ENCODE measurements around the gene ULK4. TPM values are rescaled to one million over a fixed set of nuclear protein-coding genes. Genes with fewer than 3 reads are reported as not detected.

The ULK4 gene
- total and polyA plus RNA-seq, 2 of the 4 experiments (the other 2 are of a cell fraction): 2.7 to 5.0 TPM

- Histone ChIP-seq H3K27ac (ENCODE audit: insufficient read depth, low read length) (no peak overlapping the region), H3K27me3 (ENCODE audit: control insufficient read depth, insufficient read depth, low read length) (no peaks in the 10 kb centered on the region), H3K9me3 (ENCODE audit: control insufficient read depth, insufficient read depth, low read length) (no peaks in the 10 kb centered on the region), H3K36me3 (ENCODE audit: control insufficient read depth, insufficient read depth, low read length) (peaks cover 13% of the 10 kb centered on the region), H4K91ac (ENCODE audit: insufficient read depth, low read depth, low read length) (no peak overlapping the region), H2BK120ac (ENCODE audit: low read depth, low read length) (no peak overlapping the region), H2BK15ac (ENCODE audit: low read depth, low read length) (no peak overlapping the region), H3K23ac (ENCODE audit: low read depth, low read length) (no peak overlapping the region), H3K4me2 (ENCODE audit: low read depth, low read length) (no peak overlapping the region), H2AK5ac (ENCODE audit: low read depth, low read length) (no peak overlapping the region), H3K14ac (replicated peaks; ENCODE audit: low read depth, low read length) (no peak overlapping the region), H3K56ac (ENCODE audit: extremely low read depth, insufficient read depth, low read length) (no peak overlapping the region), H3K9ac (ENCODE audit: low read depth, low read length) (no peak overlapping the region), H3K4me1 (ENCODE audit: control insufficient read depth, insufficient read depth, low read length) (peaks cover 3% of the 10 kb centered on the region; the same call in 1 of the 2 replicates), H4K8ac (ENCODE audit: low read depth in 2 of 2, low read length in 2 of 2) (no peak overlapping the region), H4K20me1 (ENCODE audit: insufficient read depth, low read length) (no peaks in the 10 kb centered on the region; the same call in 1 of the 2 replicates), H3K79me1 (ENCODE audit: low read depth in 1 of 2, low read length in 2 of 2) (no peaks in the 10 kb centered on the region), H2AK9ac (replicated peaks; ENCODE audit: low read depth, low read length, poor library complexity) (no peak overlapping the region), H2AFZ (replicated peaks; ENCODE audit: low read length, poor library complexity) (no peak overlapping the region), H2BK20ac (ENCODE audit: low read depth, low read length) (no peak overlapping the region), H3K9me1 (ENCODE audit: insufficient read depth, low read length) (peaks cover 19% of the 10 kb centered on the region; the same call in 1 of the 2 replicates), H3K18ac (ENCODE audit: low read depth, low read length) (no peak overlapping the region), H3K4ac (ENCODE audit: low read depth, low read length) (no peak overlapping the region), H4K5ac (ENCODE audit: low read depth, low read length) (no peak overlapping the region), H3K4me3 (ENCODE audit: insufficient read depth, low read depth, low read length) (no peak overlapping the region), H2BK5ac (ENCODE audit: low read depth, low read length, poor library complexity, severe bottlenecking) (no peak overlapping the region)
- TF ChIP-seq RFX5 (IDR thresholded peaks at IDR 0.05; ENCODE audit: low read depth, low read length) (no peak), MAFK (IDR thresholded peaks at IDR 0.05; ENCODE audit: low read depth, low read length) (no peak), RCOR1 (IDR thresholded peaks at IDR 0.05; ENCODE audit: insufficient replicate concordance, low read length) (no peak), MXI1 (IDR thresholded peaks at IDR 0.05; ENCODE audit: borderline replicate concordance, low read depth, low read length) (no peak), CEBPB (IDR thresholded peaks at IDR 0.05; ENCODE audit: low read depth, low read length) (no peak)
- DNase-seq: no peak
- no peak for ATAC-seq (ENCODE audit: low read depth)
- 63% methylated on average over 7 of the region's 12 CpGs; no CpG with 5 or more reads in 1 of the 2 experiments for WGBS, 2 experiments (ENCODE audit: extremely low coverage in 2 of 2, insufficient read length in 1 of 2)
- BruUV-seq (replicated peaks): no TSS peak
- dilution Hi-C loops (cut with HindIII; ENCODE audit: low sequenced_read_pairs, unreplicated experiment): no loop called here
- POLR2A ChIA-PET (ENCODE audit: unreplicated experiment): no interaction called here
- in situ Hi-C loops (cut with MboI; ENCODE audit: low sequenced_read_pairs): no loop called here
- intact Hi-C loops (cut with micrococcal nuclease): no loop called here
- CTCF ChIA-PET: no interaction called here
These were observed 714.6 kb downstream of the ULK4 start for GRCh38 chr3:41247055-41248004.
